Muscle of leg (tissue), 11 donors: ENCODE measurements around the gene KMT2D. TPM values are rescaled to one million over a fixed set of nuclear protein-coding genes. Genes with fewer than 3 reads are reported as not detected.

Source experiments
- DNase-seq: peaks from one replicate; pipeline ENCODE4 v3.0.0; 2013
- H3K27ac ChIP-seq: one replicate; pipeline ENCODE4 v1.5.1; 2013; ENCODE audit warnings: mild to moderate bottlenecking, low read length, control low read depth
- H3K27me3 ChIP-seq: one replicate; pipeline ENCODE4 v1.6.1; 2013; ENCODE audit warnings: low read length; ENCODE audit not compliant: control insufficient read depth, insufficient read depth
- H3K36me3 ChIP-seq: one replicate; pipeline ENCODE4 v1.6.1; 2013; ENCODE audit warnings: low read length; ENCODE audit not compliant: control insufficient read depth, insufficient read depth
- H3K4me1 ChIP-seq: one replicate; pipeline ENCODE4 v1.6.1; 2013; ENCODE audit warnings: low read length; ENCODE audit not compliant: control insufficient read depth, insufficient read depth
- H3K4me3 ChIP-seq: one replicate; pipeline ENCODE4 v1.5.1; 2013; ENCODE audit warnings: low read length, control low read depth
- H3K9me3 ChIP-seq: replicated peaks from 2 replicates; pipeline ENCODE4 v1.6.1; 2013; ENCODE audit warnings: low read depth, low read length; ENCODE audit not compliant: control insufficient read depth
- WGBS: methylation state at CpG from one replicate; pipeline ENCODE4 v1.1.5; 2013; ENCODE audit warnings: missing lambda C conversion rate; ENCODE audit not compliant: insufficient coverage; 5-methylcytosine and 5-hydroxymethylcytosine counted together
- polyA plus RNA-seq, 8 donors: library from polyadenylated mRNA; unstranded; fragments of 120-200 nt; gene quantifications; one replicate each; pipeline versions ENCODE4 v1.2.1 to v1.2.3, GENCODE V29; 2013; ENCODE audit warnings: inconsistent platforms in 1 of 8, low replicate concordance in 1 of 8; ENCODE audit not compliant: insufficient read length in 8 of 8, insufficient read depth in 1 of 8
- total RNA-seq: library from RNA; stranded (reverse); fragments of 120-200 nt; gene quantifications from one replicate; pipeline ENCODE4 v1.2.4, GENCODE V29; 2013

KMT2D gene
- total and polyA plus RNA-seq, 9 donors = 25.6 to 58.0 (median 44.2) TPM

DNA sequence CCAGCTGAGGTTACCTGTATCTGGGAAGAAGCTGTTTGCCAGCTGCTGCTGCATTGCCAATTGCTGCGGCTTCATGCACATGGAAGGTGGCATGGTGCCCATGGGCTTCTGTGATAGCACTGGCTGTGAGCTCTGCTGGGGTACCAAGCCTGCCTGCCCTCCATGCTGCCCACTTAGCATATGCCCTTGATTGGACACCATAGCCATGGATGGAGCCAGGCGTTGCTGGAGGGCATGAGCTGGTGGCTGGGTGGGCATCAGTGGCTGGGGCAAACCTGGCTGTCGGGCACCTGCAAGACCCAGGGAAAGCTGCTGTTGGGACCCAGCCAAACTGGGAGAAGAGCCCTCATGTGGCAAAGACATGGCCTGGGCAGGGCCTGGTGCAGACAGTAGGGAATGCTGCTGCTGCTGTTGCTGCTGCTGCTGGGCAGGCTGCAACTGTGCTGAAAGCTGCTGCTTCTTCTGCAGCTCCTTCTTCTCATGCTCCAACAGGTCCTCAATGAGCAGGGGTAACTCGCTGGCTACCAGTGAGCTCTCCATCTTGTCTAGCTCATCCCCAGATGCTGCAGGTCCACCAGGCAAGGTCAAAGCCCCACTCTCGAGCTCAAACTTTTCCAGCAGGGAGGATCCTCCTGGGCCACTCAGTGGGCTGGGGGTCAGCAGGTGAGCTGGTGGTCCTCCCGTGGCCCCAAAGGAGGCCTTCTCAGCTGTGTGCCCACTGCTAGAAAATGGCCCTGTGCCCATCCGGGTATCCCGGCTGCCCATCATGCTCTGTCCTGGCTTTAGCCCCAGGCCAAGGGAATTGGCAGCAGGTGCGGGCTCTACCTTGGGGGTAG lies 23.3 kb downstream of the KMT2D start:
- Histone ChIP-seq H3K4me1 (peaks cover 21% of the 10 kb centered on the region), H3K9me3 (no peaks in the 10 kb centered on the region), H3K27ac (no peak overlapping the region), H3K36me3 (peaks cover 89% of the 10 kb centered on the region), H3K4me3 (no peak overlapping the region), H3K27me3 (no peaks in the 10 kb centered on the region)
- no peak for DNase-seq
- WGBS = 93% methylated on average over 8 of the region's 9 CpGs

DNA sequence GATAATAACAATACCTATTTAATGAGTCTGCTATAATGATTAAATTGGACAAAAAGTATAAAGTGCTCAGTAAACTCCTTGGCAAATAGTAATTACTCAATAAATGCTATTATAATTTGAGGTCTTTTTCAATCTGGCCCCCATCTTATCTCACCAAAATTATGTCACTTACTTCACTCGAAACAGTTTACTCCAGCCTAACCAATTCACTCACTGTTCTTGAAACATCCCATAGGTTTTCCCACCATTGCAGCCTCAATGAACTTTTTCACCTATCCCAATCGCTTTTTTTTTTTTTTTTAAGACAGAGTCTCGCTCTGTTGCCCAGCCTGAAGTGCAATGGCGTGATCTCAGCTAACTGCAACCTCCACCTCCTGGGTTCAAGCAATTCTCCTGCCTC lies 24.6 kb downstream of the KMT2D start:
- 100% methylated on average over 1 of the region's 4 CpGs for WGBS
- Histone ChIP-seq H3K27me3 (no peaks in the 10 kb centered on the region), H3K4me3 (no peak overlapping the region), H3K4me1 (peaks cover 32% of the 10 kb centered on the region), H3K27ac (no peak overlapping the region), H3K36me3 (peaks cover 89% of the 10 kb centered on the region), H3K9me3 (no peaks in the 10 kb centered on the region)
- DNase-seq = no peak

DNA sequence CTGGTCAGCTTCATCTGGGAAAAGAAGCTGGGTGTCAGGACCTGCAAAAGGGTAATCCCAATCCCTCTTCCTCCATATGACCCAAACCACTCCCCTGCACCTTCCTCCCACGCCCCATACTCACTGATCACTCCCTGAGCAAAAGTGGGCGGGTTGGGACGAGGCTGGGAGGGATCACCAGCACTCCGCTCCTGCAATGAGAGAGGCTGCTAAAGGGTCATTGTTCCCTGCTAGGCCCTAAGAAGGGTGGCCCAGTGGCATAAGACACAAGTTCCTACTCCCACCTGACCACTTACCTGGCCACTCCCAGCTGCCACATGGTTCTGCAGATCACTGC lies 26.3 kb downstream of the KMT2D start:
- H3K4me1 ChIP-seq = peaks cover 32% of the 10 kb centered on the region
- H3K36me3 ChIP-seq = peaks cover 87% of the 10 kb centered on the region
- no peak overlapping the region for H3K27ac ChIP-seq
- H3K4me3 ChIP-seq = no peak overlapping the region
- no peak for DNase-seq
- no peaks in the 10 kb centered on the region for H3K9me3 ChIP-seq
- H3K27me3 ChIP-seq = no peaks in the 10 kb centered on the region
- no CpG with 5 or more reads among the region's 4 CpGs for WGBS

DNA sequence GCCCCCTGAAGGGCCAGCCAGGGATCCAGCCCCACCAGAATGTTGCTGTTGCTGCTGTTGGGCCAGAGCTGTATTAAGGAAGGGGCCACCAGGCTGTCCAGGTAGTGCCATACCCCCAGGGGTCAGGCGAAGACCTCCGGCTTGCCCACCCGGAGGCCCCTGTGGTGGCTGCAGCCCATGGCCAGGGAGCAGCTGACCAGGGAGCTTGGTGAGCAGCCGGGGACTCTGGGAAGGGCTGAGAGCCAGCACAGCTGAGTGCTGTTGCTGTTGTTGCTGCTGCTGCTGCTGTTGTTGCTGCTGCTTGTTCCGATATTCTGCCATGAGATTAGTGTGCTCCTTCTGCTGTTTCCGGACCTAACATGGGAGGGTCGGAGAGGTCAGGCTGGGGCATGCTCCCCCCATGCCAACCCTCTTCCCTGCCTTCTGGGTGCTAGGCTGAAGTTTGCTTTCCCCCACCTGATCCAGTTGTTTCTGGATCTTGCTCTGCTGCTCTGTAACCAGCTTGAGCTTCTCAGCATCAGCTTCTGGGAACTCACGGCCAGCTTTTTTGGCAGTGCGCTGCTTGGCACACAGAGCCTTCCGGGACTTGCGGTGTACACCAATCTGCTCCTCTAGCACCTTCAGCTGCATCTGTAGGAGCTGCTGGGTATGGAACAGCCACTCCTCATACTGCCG lies 26.8 kb downstream of the KMT2D start:
- H3K36me3 ChIP-seq = peaks cover 87% of the 10 kb centered on the region
- WGBS = 72% methylated on average over 11 of the region's 12 CpGs
- no peak overlapping the region for H3K4me3 ChIP-seq
- no peak for DNase-seq
- H3K9me3 ChIP-seq = no peaks in the 10 kb centered on the region
- H3K27me3 ChIP-seq = no peaks in the 10 kb centered on the region
- H3K4me1 ChIP-seq = peaks cover 32% of the 10 kb centered on the region
- no peak overlapping the region for H3K27ac ChIP-seq

DNA sequence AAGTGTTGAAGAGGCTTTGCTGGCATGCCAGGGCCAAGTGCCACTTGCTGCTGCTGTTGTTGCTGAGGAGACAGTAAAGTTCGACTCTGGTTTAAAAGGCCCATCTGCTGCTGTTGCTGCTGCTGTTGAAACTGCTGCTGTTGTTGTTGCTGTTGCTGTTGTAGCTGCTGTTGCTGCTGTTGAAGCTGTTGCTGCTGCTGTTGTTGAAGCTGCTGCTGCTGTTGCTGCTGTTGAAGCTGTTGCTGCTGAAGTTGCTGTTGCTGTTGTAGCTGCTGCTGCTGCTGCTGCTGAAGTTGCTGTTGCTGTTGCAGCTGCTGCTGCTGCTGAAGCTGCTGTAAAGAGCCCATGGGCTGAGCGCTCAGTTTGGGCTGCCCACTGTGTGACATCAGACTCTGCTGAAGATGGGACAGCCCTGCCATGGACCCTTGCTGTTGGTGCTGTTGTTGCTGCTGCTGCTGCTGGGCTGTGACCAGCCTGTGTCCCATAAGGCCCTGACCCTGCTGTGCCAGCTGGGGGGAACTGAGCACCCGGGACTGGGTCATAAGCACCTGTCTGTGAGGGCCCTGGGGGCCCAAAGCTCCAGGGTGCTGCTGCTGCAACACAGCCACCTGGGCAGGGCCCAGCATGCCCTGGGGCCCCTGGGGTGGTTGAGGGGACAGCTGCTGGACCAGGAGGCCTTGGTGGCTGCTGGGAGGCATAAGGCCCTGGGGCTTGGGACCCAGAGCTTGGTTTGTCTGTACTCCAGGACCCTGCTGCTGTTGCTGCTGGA lies 27.7 kb downstream of the KMT2D start:
- Histone ChIP-seq H3K27me3 (no peaks in the 10 kb centered on the region), H3K4me1 (peaks cover 32% of the 10 kb centered on the region), H3K4me3 (no peak overlapping the region), H3K36me3 (peaks cover 87% of the 10 kb centered on the region), H3K27ac (peak overlapping the region; percentile 62), H3K9me3 (no peaks in the 10 kb centered on the region)
- no peak for DNase-seq
- WGBS = 68% methylated on average over 3 of the region's 3 CpGs

DNA sequence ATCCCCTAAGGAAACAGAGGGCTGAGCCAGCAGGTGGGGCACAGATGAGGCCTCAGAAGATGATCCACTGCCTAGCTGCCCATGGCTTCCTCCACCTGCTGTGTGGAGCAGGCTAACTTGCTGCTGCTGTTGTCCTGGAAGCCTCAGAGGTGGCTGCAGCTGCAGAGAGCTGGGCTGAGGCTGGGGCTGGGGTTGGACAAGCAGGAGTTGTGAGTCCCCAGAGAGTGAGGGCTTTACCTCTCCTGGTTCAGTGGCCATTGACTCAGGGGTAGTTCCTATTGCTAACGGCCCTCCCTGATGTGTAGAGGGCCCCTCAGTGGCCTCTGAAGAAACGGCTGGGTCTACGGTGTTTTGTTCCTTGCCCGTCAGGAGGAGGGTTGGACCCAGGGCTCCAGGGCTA lies 28.3 kb downstream of the KMT2D start:
- H3K4me1 ChIP-seq = peaks cover 32% of the 10 kb centered on the region
- no peaks in the 10 kb centered on the region for H3K9me3 ChIP-seq
- no peak for DNase-seq
- H3K27ac ChIP-seq = peak overlapping the region; percentile 62
- H3K4me3 ChIP-seq = no peak overlapping the region
- WGBS = 100% methylated on average over 1 of the region's 4 CpGs
- peaks cover 87% of the 10 kb centered on the region for H3K36me3 ChIP-seq
- no peaks in the 10 kb centered on the region for H3K27me3 ChIP-seq

DNA sequence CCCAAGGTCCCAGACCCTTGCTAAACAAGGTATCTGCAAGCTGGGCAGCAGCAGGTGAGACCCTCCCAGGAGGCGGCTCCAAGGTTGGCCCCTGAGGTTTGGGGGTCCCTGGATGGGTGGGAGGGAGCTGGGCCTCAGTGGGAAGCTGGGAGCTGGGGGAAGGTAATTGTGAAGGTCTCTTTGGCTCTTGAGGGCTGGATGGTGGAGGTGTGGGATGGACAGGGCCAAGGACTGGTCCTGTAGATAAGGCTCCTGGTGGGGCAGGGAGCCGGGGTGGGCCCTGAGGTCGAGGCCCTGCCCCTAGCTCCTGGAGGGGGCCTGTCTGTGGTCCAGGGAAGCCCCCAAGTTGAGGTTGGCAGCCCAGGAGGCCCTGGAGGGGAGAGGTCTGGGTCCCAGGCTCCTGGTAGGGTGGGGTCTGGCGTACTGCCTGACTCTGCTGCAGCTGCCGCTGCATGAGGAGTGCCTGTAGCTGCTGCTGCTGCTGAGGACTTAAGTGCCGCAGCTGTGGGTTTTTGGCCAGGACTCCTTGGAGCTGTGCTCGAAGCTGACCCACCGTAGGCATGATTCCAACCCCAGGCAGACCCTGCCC lies 28.9 kb downstream of the KMT2D start:
- Histone ChIP-seq H3K27ac (peak overlapping the region; percentile 62), H3K4me1 (peaks cover 32% of the 10 kb centered on the region), H3K36me3 (peaks cover 84% of the 10 kb centered on the region), H3K9me3 (no peaks in the 10 kb centered on the region), H3K4me3 (no peak overlapping the region), H3K27me3 (no peaks in the 10 kb centered on the region)
- DNase-seq = peak; percentile 66
- 63% methylated on average over 8 of the region's 8 CpGs for WGBS

DNA sequence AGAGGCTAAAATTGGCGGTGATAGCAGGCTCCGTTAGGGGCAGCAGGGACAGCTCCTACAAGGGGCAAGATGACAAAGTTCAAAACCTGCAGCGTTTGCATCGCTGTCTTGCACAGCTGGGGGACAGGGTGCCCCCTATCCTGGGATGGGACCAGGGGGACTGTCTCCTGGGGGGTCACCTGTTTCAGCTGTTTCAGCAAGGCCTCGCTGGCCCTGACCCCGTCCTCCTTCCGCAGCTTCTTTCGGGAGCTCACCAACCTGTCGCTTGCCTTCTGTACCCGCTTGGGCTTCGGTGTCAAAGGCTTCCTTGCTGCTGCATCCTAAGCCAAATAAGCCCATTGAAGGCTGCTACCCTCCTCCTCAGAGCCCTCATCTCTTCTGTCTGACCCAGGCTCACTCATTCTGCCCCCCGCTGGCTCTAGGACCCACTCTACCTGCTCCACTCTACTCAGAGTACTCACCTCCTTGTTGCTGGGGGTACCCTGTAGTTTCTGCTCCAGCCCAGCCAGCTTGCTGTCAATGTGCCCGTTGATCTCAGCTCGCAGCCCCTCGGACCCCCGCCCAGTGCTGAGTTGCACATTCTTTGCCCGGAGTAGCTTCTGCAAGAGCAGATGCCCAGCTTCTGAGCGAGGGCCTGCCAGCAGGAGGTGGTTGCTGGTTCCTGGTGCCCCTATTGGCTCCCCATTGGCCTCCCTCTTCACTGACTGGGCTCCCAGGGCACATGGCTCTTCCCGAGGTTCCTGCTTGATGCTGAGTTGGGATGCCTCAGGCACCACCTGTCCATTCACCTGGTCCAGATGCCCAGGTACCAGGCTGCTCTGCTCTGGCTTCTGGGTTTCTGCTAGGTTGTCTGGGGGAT lies 29.7 kb downstream of the KMT2D start:
- Histone ChIP-seq H3K4me3 (no peak overlapping the region), H3K27ac (no peak overlapping the region), H3K36me3 (peaks cover 89% of the 10 kb centered on the region), H3K9me3 (no peaks in the 10 kb centered on the region), H3K27me3 (no peaks in the 10 kb centered on the region), H3K4me1 (peaks cover 32% of the 10 kb centered on the region)
- DNase-seq = no peak
- 93% methylated on average over 19 of the region's 19 CpGs for WGBS

DNA sequence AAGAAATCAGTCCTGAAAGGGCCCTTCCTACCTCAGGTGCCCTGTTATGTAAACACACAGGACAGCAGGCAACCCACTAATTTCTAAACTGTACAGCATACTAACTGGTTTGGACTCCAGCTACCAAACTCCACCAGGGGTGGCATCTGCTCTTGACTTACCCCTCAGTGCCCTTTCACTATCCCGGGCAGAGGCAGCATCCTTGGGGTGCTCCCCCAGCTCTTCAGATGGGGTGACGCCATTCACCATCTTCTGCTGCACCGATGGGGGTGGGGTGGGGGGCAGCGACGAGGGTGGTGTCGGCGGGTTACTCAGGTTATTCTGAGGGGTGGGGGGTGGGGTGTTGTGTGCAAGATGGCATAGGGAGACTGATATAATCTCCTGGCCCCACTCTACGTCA lies 30.5 kb downstream of the KMT2D start:
- peaks cover 32% of the 10 kb centered on the region for H3K4me1 ChIP-seq
- no peak overlapping the region for H3K4me3 ChIP-seq
- no CpG with 5 or more reads among the region's 8 CpGs for WGBS
- peaks cover 93% of the 10 kb centered on the region for H3K36me3 ChIP-seq
- no peak overlapping the region for H3K27ac ChIP-seq
- DNase-seq = no peak
- no peaks in the 10 kb centered on the region for H3K9me3 ChIP-seq
- no peaks in the 10 kb centered on the region for H3K27me3 ChIP-seq
